DOHH2 (cell line): Measurements from ENCODE around the gene PILRA.
A peak's percentile ranks its signal among the peaks of the same experiment; 100 is the strongest.

Source experiments
- H3F3A ChIP-seq: fragments of 200-600 bp; sonication (generic), shearing (Covaris generic); 2 replicates; pipeline ENCODE4 v1.6.0; 2016; ENCODE audit warnings: antibody characterized with exemption, mild to moderate bottlenecking; ENCODE audit not compliant: control insufficient read depth, insufficient read depth
- H3K27ac ChIP-seq: fragments of 200-600 bp; sonication (generic); 2 replicates; pipeline ENCODE4 v1.5.1; 2014; ENCODE audit warnings: low read depth, mild to moderate bottlenecking, low read length, moderate library complexity
- H3K27me3 ChIP-seq: fragments of 200-600 bp; sonication (generic); 2 replicates; pipeline ENCODE4 v1.6.1; 2014; ENCODE audit warnings: mild to moderate bottlenecking, low read length, mixed read lengths; ENCODE audit not compliant: control insufficient read depth
- H3K36me3 ChIP-seq: fragments of 200-600 bp; sonication (generic); 2 replicates; pipeline ENCODE4 v1.6.1; 2014; ENCODE audit warnings: mild to moderate bottlenecking, low read length, moderate library complexity, mixed read lengths; ENCODE audit not compliant: control insufficient read depth
- H3K4me1 ChIP-seq: fragments of 200-600 bp; sonication (generic); 2 replicates; pipeline ENCODE4 v1.6.1; 2014; ENCODE audit warnings: mild to moderate bottlenecking, low read length, mixed read lengths; ENCODE audit not compliant: control insufficient read depth
- H3K4me2 ChIP-seq: fragments of 200-600 bp; sonication (generic); 2 replicates; pipeline ENCODE4 v1.6.0; 2014; ENCODE audit warnings: mild to moderate bottlenecking, low read length, moderate library complexity
- H3K4me3 ChIP-seq: fragments of 200-600 bp; sonication (generic); 2 replicates; pipeline ENCODE4 v1.5.1; 2014; ENCODE audit warnings: mild to moderate bottlenecking, low read length, mixed read lengths
- H3K79me2 ChIP-seq: fragments of 200-600 bp; sonication (generic); 2 replicates; pipeline ENCODE4 v1.6.1; 2014; ENCODE audit warnings: mild to moderate bottlenecking, low read length, mixed read lengths; ENCODE audit not compliant: control insufficient read depth
- H3K9me2 ChIP-seq: fragments of 200-600 bp; sonication (generic); replicated peaks from 2 replicates; pipeline ENCODE4 v1.6.1; 2014; ENCODE audit warnings: mild to moderate bottlenecking, low read length, mixed read lengths; ENCODE audit not compliant: control insufficient read depth
- H3K9me3 ChIP-seq: fragments of 200-600 bp; sonication (generic); 2 replicates; pipeline ENCODE4 v1.6.1; 2014; ENCODE audit warnings: antibody characterized with exemption, low read length, mixed read lengths; ENCODE audit not compliant: control insufficient read depth, insufficient read depth
- H4K20me1 ChIP-seq: fragments of 200-600 bp; sonication (generic); 2 replicates; pipeline ENCODE4 v1.6.0; 2014; ENCODE audit warnings: low read depth, mild to moderate bottlenecking, antibody characterized with exemption, low read length, moderate library complexity; ENCODE audit not compliant: control insufficient read depth, insufficient read depth
- CTCF ChIP-seq: fragments of 200-600 bp; sonication (generic); IDR thresholded peaks from one replicate; pipeline ENCODE4 v1.5.1; 2014; ENCODE audit warnings: antibody characterized with exemption, mild to moderate bottlenecking, low read depth, low read length; ENCODE audit not compliant: poor library complexity, severe bottlenecking
- EZH2phosphoT487 ChIP-seq: fragments of 200-600 bp; sonication (generic); IDR thresholded peaks from 2 replicates; pipeline ENCODE4 v1.6.1; 2017; ENCODE audit warnings: borderline replicate concordance, mild to moderate bottlenecking, antibody characterized with exemption, low read length, moderate library complexity, mixed read lengths

The PILRA gene

GRCh38 chr7:100400041-100400440, 26.8 kb downstream of the PILRA start:
- H3K9me3 ChIP-seq, result no peaks in the 10 kb centered on the region
- no peaks in the 10 kb centered on the region for H4K20me1 ChIP-seq
- no peaks in the 10 kb centered on the region for H3K36me3 ChIP-seq
- H3K27me3 ChIP-seq, result no peaks in the 10 kb centered on the region
- H3K4me2 ChIP-seq, result no peak overlapping the region
- no peak overlapping the region for H3K4me3 ChIP-seq
- no peaks in the 10 kb centered on the region for H3K9me2 ChIP-seq
- no peak overlapping the region for H3K27ac ChIP-seq
- peaks cover 36% of the 10 kb centered on the region for H3K4me1 ChIP-seq
- peaks cover 6% of the 10 kb centered on the region for H3F3A ChIP-seq
- TF ChIP-seq CTCF (no peak), EZH2phosphoT487 (no peak)
- H3K79me2 ChIP-seq, result no peaks in the 10 kb centered on the region

DNA sequence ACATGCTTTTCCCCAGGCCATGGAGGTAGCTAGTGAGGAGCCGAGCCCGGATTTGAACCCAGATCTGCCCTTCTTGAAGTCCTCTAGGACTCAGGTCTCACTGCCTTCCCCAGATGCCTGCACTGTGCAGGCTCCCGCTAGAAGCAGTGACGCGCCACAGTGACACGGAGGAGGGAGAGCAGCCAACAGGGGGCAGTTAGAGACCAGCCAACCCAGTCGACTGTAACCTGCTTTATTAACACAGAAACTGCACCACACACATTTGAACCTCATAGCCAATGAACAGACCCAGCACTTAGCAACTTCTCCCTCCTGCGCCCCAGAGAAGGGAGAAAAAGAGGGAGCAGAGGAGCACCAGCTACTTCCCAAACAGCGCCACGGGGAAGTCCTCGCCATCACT, 27.4 kb downstream of the PILRA start:
- no peak overlapping the region for H3K4me3 ChIP-seq
- TF ChIP-seq CTCF (peak; percentile 63), EZH2phosphoT487 (no peak)
- no peaks in the 10 kb centered on the region for H3K9me3 ChIP-seq
- no peaks in the 10 kb centered on the region for H4K20me1 ChIP-seq
- H3K9me2 ChIP-seq, result no peaks in the 10 kb centered on the region
- H3K4me1 ChIP-seq, result peaks cover 30% of the 10 kb centered on the region
- H3K4me2 ChIP-seq, result no peak overlapping the region
- H3F3A ChIP-seq, result no peaks in the 10 kb centered on the region
- H3K27ac ChIP-seq, result no peak overlapping the region
- H3K36me3 ChIP-seq, result no peaks in the 10 kb centered on the region
- no peaks in the 10 kb centered on the region for H3K27me3 ChIP-seq
- H3K79me2 ChIP-seq, result no peaks in the 10 kb centered on the region

DNA sequence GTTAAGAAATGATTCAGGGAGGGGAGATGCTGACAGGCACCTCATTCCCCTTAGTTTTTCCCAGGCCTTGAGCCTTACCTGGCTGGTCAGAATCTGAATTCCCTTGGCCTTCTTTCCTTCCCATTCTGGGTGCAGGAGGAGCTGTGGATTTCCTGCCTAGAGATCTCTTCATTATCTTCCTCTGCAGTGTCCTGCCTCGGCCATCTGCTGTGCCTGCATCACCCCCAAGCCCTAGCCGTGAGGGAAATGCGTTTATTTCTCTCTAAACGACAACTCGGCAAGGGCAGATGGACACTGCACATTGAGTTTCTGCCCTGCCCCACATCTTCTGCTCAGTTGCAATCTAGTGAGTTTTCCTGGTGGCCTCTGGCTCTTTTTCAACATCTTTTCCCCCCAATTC, 28.5 kb downstream of the PILRA start:
- no peak for TF ChIP-seq CTCF
- TF ChIP-seq EZH2phosphoT487, result no peak
- Histone ChIP-seq H3K9me2 (no peaks in the 10 kb centered on the region), H3K9me3 (no peaks in the 10 kb centered on the region), H3K4me3 (no peak overlapping the region), H3K79me2 (no peaks in the 10 kb centered on the region), H3F3A (no peaks in the 10 kb centered on the region), H3K4me1 (peaks cover 19% of the 10 kb centered on the region), H3K36me3 (no peaks in the 10 kb centered on the region), H3K27ac (no peak overlapping the region), H3K4me2 (no peak overlapping the region), H4K20me1 (no peaks in the 10 kb centered on the region), H3K27me3 (peaks cover 3% of the 10 kb centered on the region; the same call in 1 of the 2 replicates)

GRCh38 chr7:100402241-100402640, 29.0 kb downstream of the PILRA start:
- no peak for TF ChIP-seq EZH2phosphoT487
- TF ChIP-seq CTCF, result no peak
- Histone ChIP-seq H3K9me3 (no peaks in the 10 kb centered on the region), H3K36me3 (no peaks in the 10 kb centered on the region), H3K4me1 (peaks cover 18% of the 10 kb centered on the region), H3F3A (no peaks in the 10 kb centered on the region), H3K9me2 (no peaks in the 10 kb centered on the region), H3K4me3 (no peak overlapping the region), H3K27me3 (peaks cover 3% of the 10 kb centered on the region; the same call in 1 of the 2 replicates), H3K27ac (no peak overlapping the region), H3K79me2 (no peaks in the 10 kb centered on the region), H3K4me2 (no peak overlapping the region), H4K20me1 (no peaks in the 10 kb centered on the region)
